GM12801 (cell line): ENCODE measurements around the gene ZC3H13.

Source experiments
- TF ChIP-seq, protein P1 (sequence below): IDR thresholded peaks from one replicate; pipeline ENCODE4 v1.5.1; 2011; ENCODE audit warnings: control low read depth; ENCODE audit not compliant: insufficient read length; ENCODE audit errors: extremely low read depth

The ZC3H13 gene

DNA sequence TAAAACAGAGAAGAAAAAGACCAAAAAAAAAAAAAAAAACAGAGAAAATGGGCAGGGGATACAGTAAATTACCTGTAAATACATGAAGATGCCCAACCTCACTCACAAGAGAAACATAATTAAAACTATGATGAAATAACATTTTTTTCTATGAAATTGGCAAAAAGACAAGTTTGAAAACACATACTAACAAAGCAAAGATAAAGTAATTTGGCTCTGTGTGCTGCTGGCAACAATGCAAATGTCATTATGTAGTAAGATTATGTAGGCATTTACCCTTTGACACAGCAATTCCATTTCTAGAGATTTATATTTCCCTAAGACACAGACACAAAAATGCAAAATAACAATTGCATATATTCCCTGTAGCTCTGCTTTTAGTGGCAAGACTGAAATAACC is 20.2 kb downstream of the ZC3H13 start:
- TF ChIP-seq, protein P1, sequence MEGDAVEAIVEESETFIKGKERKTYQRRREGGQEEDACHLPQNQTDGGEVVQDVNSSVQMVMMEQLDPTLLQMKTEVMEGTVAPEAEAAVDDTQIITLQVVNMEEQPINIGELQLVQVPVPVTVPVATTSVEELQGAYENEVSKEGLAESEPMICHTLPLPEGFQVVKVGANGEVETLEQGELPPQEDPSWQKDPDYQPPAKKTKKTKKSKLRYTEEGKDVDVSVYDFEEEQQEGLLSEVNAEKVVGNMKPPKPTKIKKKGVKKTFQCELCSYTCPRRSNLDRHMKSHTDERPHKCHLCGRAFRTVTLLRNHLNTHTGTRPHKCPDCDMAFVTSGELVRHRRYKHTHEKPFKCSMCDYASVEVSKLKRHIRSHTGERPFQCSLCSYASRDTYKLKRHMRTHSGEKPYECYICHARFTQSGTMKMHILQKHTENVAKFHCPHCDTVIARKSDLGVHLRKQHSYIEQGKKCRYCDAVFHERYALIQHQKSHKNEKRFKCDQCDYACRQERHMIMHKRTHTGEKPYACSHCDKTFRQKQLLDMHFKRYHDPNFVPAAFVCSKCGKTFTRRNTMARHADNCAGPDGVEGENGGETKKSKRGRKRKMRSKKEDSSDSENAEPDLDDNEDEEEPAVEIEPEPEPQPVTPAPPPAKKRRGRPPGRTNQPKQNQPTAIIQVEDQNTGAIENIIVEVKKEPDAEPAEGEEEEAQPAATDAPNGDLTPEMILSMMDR: no peak

DNA sequence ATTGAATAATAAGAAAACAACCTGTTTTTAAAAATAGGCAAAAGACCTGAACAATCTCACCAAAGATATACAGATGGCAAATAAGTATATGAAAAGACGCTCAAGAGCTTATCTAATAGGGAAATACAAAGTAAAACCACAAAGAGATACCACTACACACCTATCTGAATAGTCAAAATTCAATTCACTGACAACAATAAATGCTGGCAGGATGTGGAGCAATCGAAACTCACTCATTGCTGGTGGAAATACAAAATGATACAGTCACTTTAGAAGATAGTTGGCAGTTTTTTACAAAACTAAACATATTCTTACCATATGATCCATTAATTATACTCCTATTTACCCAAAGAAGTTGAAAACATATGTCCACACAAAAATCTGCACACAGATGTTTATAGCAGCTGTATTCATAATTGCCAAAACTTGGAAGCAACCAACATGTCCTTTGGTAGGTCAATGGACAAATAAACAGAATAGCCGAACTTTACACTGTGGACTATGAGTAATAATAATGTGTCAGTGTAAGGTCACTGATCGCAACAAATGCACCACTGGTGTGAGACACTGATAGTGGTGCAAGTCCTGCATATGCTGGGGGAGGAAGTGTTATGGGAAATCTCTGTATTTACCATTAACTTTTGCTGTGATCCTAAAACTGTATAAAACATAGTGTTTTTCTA is 20.8 kb downstream of the ZC3H13 start:
- TF ChIP-seq, protein P1: no peak

DNA sequence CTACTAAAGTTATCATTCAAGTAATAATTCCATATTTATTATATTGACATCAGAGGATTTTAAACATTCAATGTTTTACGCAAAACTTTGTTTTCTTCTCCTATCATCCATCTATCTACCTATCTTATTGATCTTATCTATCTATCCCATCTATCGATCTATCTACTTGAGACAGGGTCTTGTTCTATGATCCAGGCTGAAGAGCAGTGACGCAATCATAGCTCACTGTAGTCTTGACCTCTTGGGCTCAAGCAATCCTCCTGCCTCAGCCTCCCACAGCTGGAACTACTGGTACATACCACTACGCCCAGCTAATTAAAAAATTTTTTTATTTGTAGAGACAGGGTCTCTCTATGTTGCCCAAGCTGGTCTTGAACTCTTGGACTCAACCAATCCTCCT is 27.4 kb downstream of the ZC3H13 start:
- TF ChIP-seq, protein P1: no peak

DNA sequence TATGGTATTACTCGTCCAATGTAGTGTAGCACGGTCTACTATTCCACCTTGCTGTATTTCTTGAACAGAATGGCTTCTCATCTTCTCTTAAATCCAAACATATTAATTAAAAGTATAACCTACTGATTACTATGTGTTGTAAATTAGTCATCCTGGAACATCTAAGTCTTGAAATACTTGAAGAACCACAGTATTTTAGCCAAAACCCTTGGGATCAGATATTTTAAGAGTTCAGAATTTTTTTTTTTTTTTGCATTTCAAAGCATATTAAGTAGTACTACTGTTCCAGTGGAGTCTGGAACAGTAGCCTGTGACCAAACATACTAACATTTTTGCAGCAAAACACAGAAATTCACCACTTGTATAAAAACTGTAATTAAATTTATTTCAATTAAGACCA is 30.1 kb downstream of the ZC3H13 start:
- TF ChIP-seq, protein P1: no peak

DNA sequence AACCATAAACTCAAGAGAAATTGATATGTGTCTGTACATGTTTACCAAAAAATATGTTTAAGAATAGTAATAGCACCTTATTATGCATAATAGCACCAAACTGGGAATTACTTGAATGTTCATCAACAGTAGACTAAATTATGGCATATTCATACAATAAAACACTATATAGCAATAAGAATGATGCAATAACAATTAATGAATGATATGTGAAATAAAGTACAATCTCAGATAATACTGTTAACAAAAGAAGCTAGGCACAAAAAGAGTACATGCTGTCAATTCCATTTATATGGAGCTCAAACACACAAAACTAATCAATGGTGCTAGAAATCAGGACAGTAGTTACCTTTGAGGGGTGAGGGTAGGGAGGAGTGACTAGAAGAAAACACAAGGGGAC is 36.3 kb downstream of the ZC3H13 start:
- TF ChIP-seq, protein P1: no peak

DNA sequence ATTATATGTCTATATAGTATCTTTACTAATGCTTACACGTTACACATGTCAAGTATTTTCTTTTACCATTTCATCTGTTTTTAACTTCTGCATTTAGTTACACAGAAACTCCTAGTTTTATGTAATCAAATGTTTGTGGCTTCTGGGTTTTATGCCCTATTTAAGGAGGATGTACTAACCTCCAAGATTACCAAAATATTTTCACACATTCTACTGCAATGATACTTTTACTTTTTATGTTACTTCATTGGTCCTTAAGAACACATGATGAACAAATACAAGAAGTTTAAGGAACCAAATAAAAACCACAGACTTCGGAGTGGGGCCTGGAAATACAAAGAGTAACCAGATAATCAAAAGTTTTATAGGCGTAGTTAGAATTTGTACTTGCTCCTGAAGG is 37.2 kb downstream of the ZC3H13 start:
- TF ChIP-seq, protein P1: no peak

DNA sequence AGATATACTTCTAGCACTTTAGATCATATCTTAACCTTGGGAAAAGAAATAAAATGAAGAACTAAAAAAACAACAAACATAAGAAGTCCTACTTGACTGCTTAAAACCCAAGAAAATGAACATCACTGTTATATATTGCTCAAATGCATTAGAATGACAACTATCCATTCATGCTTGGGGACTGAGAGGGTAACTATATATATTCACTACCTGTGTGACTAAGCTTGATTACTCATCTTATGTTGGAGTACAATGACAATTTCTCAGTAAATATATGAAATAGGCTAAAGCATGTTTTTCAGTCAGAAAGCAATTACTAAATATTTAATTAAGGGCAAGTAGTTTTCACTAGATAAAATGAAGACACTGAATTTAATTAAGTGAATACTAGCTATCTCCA is 40.1 kb downstream of the ZC3H13 start:
- TF ChIP-seq, protein P1: no peak
